ENCODE measurements around the gene RUVBL1.

RUVBL1 gene

GRCh38 chr3:128131897-128132646 is 8.5 kb upstream of the RUVBL1 start:
- Histone ChIP-seq H3K79me2 (ENCODE audit: low read length) (no peaks in the 10 kb centered on the region), H3K4me1 (ENCODE audit: low read length) (no peaks in the 10 kb centered on the region), H3K9me3 (ENCODE audit: insufficient read depth, low read length) (no peaks in the 10 kb centered on the region), H3K4me2 (ENCODE audit: low read length) (no peak overlapping the region), H3K27ac (ENCODE audit: low read length) (no peak overlapping the region), H3K4me3 (ENCODE audit: low read length) (no peak overlapping the region), H3K36me3 (replicated peaks; ENCODE audit: low read depth, low read length) (no peaks in the 10 kb centered on the region), H3K9ac (ENCODE audit: low read length) (no peak overlapping the region), H2AFZ (ENCODE audit: low read depth, low read length) (no peak overlapping the region), H3K27me3 (ENCODE audit: low read depth, low read length) (0 out of 2 replicates have a peak, but pooled peaks cover under 1% of the 10 kb centered on the region), H4K20me1 (ENCODE audit: insufficient read depth, low read length) (no peaks in the 10 kb centered on the region)
- TF ChIP-seq EZH2phosphoT487 (IDR thresholded peaks at IDR 0.05; ENCODE audit: low read depth) (no peak), CTCF (IDR thresholded peaks at IDR 0.05; ENCODE audit: low read depth, low read length) (no peak)

GRCh38 chr3:128128251-128128650 is 4.6 kb upstream of the RUVBL1 start:
- Histone ChIP-seq H3K27ac (ENCODE audit: low read length) (no peak overlapping the region), H3K4me3 (ENCODE audit: low read length) (no peak overlapping the region), H3K9me3 (ENCODE audit: insufficient read depth, low read length) (no peaks in the 10 kb centered on the region), H2AFZ (ENCODE audit: low read depth, low read length) (no peak overlapping the region), H3K9ac (ENCODE audit: low read length) (no peak overlapping the region), H3K4me1 (ENCODE audit: low read length) (peaks cover 6% of the 10 kb centered on the region), H4K20me1 (ENCODE audit: insufficient read depth, low read length) (no peaks in the 10 kb centered on the region), H3K79me2 (ENCODE audit: low read length) (peaks cover 8% of the 10 kb centered on the region), H3K4me2 (ENCODE audit: low read length) (no peak overlapping the region), H3K27me3 (ENCODE audit: low read depth, low read length) (no peaks in the 10 kb centered on the region), H3K36me3 (replicated peaks; ENCODE audit: low read depth, low read length) (no peaks in the 10 kb centered on the region)
- TF ChIP-seq EZH2phosphoT487 (IDR thresholded peaks at IDR 0.05; ENCODE audit: low read depth): no peak
- no peak for TF ChIP-seq CTCF (IDR thresholded peaks at IDR 0.05; ENCODE audit: low read depth, low read length)

GRCh38 chr3:128127236-128127635 is 3.6 kb upstream of the RUVBL1 start:
- no peaks in the 10 kb centered on the region for H4K20me1 ChIP-seq (ENCODE audit: insufficient read depth, low read length)
- H2AFZ ChIP-seq (ENCODE audit: low read depth, low read length): no peak overlapping the region
- H3K79me2 ChIP-seq (ENCODE audit: low read length): peaks cover 18% of the 10 kb centered on the region
- H3K4me3 ChIP-seq (ENCODE audit: low read length): no peak overlapping the region
- H3K9ac ChIP-seq (ENCODE audit: low read length): no peak overlapping the region
- H3K4me2 ChIP-seq (ENCODE audit: low read length): no peak overlapping the region
- H3K36me3 ChIP-seq (replicated peaks; ENCODE audit: low read depth, low read length): no peaks in the 10 kb centered on the region
- H3K27ac ChIP-seq (ENCODE audit: low read length): no peak overlapping the region
- no peak for TF ChIP-seq CTCF (IDR thresholded peaks at IDR 0.05; ENCODE audit: low read depth, low read length)
- no peak for TF ChIP-seq EZH2phosphoT487 (IDR thresholded peaks at IDR 0.05; ENCODE audit: low read depth)
- no peaks in the 10 kb centered on the region for H3K9me3 ChIP-seq (ENCODE audit: insufficient read depth, low read length)
- H3K4me1 ChIP-seq (ENCODE audit: low read length): peaks cover 11% of the 10 kb centered on the region
- H3K27me3 ChIP-seq (ENCODE audit: low read depth, low read length): no peaks in the 10 kb centered on the region

DNA sequence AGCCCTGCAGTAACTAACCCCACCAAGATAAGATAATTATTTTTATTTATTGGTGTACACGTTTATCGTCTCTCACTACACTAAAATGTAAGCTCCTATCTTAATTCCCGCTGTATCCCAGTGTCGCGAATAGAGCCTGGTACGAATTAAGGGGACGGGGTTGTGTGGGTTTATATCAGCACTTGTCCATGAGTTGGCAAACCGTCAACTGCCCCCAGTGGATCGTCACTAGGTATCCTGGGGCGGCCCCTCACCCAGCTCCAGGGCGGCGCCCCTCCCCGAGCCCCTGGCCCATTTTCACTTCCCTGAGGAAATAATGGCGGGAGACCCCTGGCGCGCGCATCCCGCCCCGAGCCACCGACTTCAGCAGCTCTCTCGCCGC is 465 bp downstream of the RUVBL1 start:
- TF ChIP-seq EZH2phosphoT487 (IDR thresholded peaks at IDR 0.05; ENCODE audit: low read depth) (no peak), CTCF (IDR thresholded peaks at IDR 0.05; ENCODE audit: low read depth, low read length) (no peak)
- Histone ChIP-seq H3K9me3 (ENCODE audit: insufficient read depth, low read length) (no peaks in the 10 kb centered on the region), H3K4me1 (ENCODE audit: low read length) (peaks cover 14% of the 10 kb centered on the region), H2AFZ (ENCODE audit: low read depth, low read length) (no peak overlapping the region), H3K36me3 (replicated peaks; ENCODE audit: low read depth, low read length) (peaks cover 20% of the 10 kb centered on the region), H3K27me3 (ENCODE audit: low read depth, low read length) (no peaks in the 10 kb centered on the region), H3K79me2 (ENCODE audit: low read length) (peaks cover 56% of the 10 kb centered on the region), H3K27ac (ENCODE audit: low read length) (peak overlapping the region; percentile 56), H4K20me1 (ENCODE audit: insufficient read depth, low read length) (no peaks in the 10 kb centered on the region), H3K4me2 (ENCODE audit: low read length) (peak overlapping the region; percentile 86), H3K4me3 (ENCODE audit: low read length) (peak overlapping the region; percentile 94), H3K9ac (ENCODE audit: low read length) (peak overlapping the region; percentile 87)
